ENCODE measurements around the gene NTRK1. TPM values are rescaled to one million over a fixed set of nuclear protein-coding genes. Genes with fewer than 3 reads are reported as not detected.

NTRK1 gene
- total and polyA plus RNA-seq, 2 donors (not counting 1 experiment from before 2014, with no cell fraction given), result not detected

DNA sequence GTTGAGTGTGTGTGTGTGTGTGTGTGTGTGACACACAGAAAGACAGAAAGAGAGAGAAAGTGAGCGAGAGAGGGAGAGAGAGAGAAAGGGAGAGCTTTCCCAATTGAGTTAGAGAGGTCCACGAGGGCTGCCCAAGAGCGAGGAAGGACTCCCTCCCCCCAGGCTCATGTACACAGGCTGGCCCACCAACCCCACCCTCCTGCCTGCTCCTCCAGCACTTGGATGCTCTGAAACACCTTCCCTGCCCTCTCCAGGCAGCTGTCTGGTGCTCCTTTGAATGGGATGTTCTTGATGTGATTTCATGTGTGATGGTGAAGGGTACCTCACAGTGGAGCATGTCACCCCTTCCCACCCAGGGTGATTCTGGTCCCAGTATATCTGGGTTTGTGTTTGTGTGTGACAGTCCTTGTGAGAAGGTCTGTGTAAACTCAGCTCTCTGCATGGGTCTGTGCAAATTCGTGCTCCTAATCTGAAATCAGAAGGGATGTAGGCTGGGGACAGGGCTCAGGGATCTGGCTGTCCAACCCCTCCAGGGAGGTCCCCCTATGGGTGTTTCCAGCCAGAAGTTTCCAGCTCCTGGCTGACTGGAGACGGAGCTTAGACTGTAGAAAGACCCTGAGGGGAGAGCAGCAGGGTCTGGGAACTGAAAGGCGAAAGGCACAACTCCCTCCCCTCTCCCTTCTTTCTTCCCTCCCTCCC lies 26.1 kb downstream of the NTRK1 start:
- Mint-ChIP-seq H3K4me3 (no peak overlapping the region), H3K27me3 (peaks cover 67% of the 10 kb centered on the region), H3K27ac (no peak overlapping the region), H3K4me1 (peaks cover 3% of the 10 kb centered on the region), H3K9me3 (ENCODE audit: insufficient read depth) (no peaks in the 10 kb centered on the region)
- no peaks in the 10 kb centered on the region for H3K79me2 ChIP-seq (ENCODE audit: control insufficient read depth, insufficient read depth, low read length)
- no peak overlapping the region for H2AFZ ChIP-seq (ENCODE audit: insufficient read depth, low read depth, low read length, poor library complexity, severe bottlenecking)
- CTCF ChIA-PET, result interaction anchor here (1.2 kb wide), 1 partner anchor 27 kb away, joined by 3 read pairs; no protein-coding TSS in a partner anchor
- TF ChIP-seq, protein P1, sequence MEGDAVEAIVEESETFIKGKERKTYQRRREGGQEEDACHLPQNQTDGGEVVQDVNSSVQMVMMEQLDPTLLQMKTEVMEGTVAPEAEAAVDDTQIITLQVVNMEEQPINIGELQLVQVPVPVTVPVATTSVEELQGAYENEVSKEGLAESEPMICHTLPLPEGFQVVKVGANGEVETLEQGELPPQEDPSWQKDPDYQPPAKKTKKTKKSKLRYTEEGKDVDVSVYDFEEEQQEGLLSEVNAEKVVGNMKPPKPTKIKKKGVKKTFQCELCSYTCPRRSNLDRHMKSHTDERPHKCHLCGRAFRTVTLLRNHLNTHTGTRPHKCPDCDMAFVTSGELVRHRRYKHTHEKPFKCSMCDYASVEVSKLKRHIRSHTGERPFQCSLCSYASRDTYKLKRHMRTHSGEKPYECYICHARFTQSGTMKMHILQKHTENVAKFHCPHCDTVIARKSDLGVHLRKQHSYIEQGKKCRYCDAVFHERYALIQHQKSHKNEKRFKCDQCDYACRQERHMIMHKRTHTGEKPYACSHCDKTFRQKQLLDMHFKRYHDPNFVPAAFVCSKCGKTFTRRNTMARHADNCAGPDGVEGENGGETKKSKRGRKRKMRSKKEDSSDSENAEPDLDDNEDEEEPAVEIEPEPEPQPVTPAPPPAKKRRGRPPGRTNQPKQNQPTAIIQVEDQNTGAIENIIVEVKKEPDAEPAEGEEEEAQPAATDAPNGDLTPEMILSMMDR (IDR thresholded peaks at IDR 0.05), result no peak
- TF ChIP-seq EZH2 (IDR thresholded peaks at IDR 0.05; ENCODE audit: borderline replicate concordance, insufficient read depth, low read depth, low read length, poor library complexity, severe bottlenecking), result no peak
- ATAC-seq (ENCODE audit: low read depth) (no peak), DNase-seq (no peak)
- H3K9ac ChIP-seq (ENCODE audit: low read length), result no peak overlapping the region
- H3K4me2 ChIP-seq (replicated peaks; ENCODE audit: low read depth, low read length, poor library complexity, severe bottlenecking), result no peak overlapping the region
- no peaks in the 10 kb centered on the region for H4K20me1 ChIP-seq (ENCODE audit: control insufficient read depth, insufficient read depth, low read length, poor library complexity, severe bottlenecking)
- H3K4me3 ChIP-seq (ENCODE audit: control extremely low read depth in 1 of 5, extremely low read depth in 1 of 5, insufficient read depth in 1 of 5, low read depth in 2 of 5, low read length in 4 of 5), result no peak overlapping the region
- POLR2A ChIA-PET, result no interaction called here
- H3K27ac ChIP-seq (ENCODE audit: low read length in 2 of 2), result no peak overlapping the region
- peaks cover 0 to 52% (median 15%) of the 10 kb centered on the region in 4 experiments for H3K27me3 ChIP-seq (replicated peaks in 1 of 4; ENCODE audit: control extremely low read depth in 1 of 4, control insufficient read depth in 3 of 4, insufficient read depth in 4 of 4, low read length in 3 of 4)
- no peaks in the 10 kb centered on the region for H3K36me3 ChIP-seq (replicated peaks in 1 of 2; ENCODE audit: control extremely low read depth in 1 of 2, control insufficient read depth in 1 of 2, extremely low read depth in 1 of 2, insufficient read depth in 2 of 2, low read length in 1 of 2)
- WGBS (ENCODE audit: insufficient coverage), result 0% methylated on average over 1 of the region's 6 CpGs
- H3K4me1 ChIP-seq (ENCODE audit: control insufficient read depth in 2 of 2, insufficient read depth in 2 of 2, low read length in 2 of 2), result peaks cover under 1 to 2% of the 10 kb centered on the region in 2 donors
- peaks cover 0 to under 1% (median 0%) of the 10 kb centered on the region in 3 donors for H3K9me3 ChIP-seq (ENCODE audit: control extremely low read depth in 1 of 3, control insufficient read depth in 2 of 3, insufficient read depth in 1 of 3, low read length in 2 of 3)
- intact Hi-C loops (cut with micrococcal nuclease), result no loop called here

GRCh38 chr1:156887317-156887716 lies 26.7 kb downstream of the NTRK1 start:
- TF ChIP-seq EZH2 (IDR thresholded peaks at IDR 0.05; ENCODE audit: borderline replicate concordance, insufficient read depth, low read depth, low read length, poor library complexity, severe bottlenecking), result no peak
- TF ChIP-seq, protein P1 (IDR thresholded peaks at IDR 0.05), result no peak
- Histone ChIP-seq H3K4me2 (replicated peaks; ENCODE audit: low read depth, low read length, poor library complexity, severe bottlenecking) (no peak overlapping the region), H3K27me3 (replicated peaks in 1 of 4; ENCODE audit: control extremely low read depth in 1 of 4, control insufficient read depth in 3 of 4, insufficient read depth in 4 of 4, low read length in 3 of 4) (peaks cover 0 to 55% (median 18%) of the 10 kb centered on the region in 4 experiments), H3K4me1 (ENCODE audit: control insufficient read depth in 2 of 2, insufficient read depth in 2 of 2, low read length in 2 of 2) (peaks cover 6 to 7% of the 10 kb centered on the region in 2 donors), H3K36me3 (replicated peaks in 1 of 2; ENCODE audit: control extremely low read depth in 1 of 2, control insufficient read depth in 1 of 2, extremely low read depth in 1 of 2, insufficient read depth in 2 of 2, low read length in 1 of 2) (no peaks in the 10 kb centered on the region), H3K4me3 (ENCODE audit: control extremely low read depth in 1 of 5, extremely low read depth in 1 of 5, insufficient read depth in 1 of 5, low read depth in 2 of 5, low read length in 4 of 5) (no peak overlapping the region), H4K20me1 (ENCODE audit: control insufficient read depth, insufficient read depth, low read length, poor library complexity, severe bottlenecking) (no peaks in the 10 kb centered on the region), H3K9ac (ENCODE audit: low read length) (no peak overlapping the region), H3K27ac (ENCODE audit: low read length in 2 of 2) (no peak overlapping the region), H3K9me3 (ENCODE audit: control extremely low read depth in 1 of 3, control insufficient read depth in 2 of 3, insufficient read depth in 1 of 3, low read length in 2 of 3) (peaks cover 0 to 7% (median 0%) of the 10 kb centered on the region in 3 donors), H3K79me2 (ENCODE audit: control insufficient read depth, insufficient read depth, low read length) (no peaks in the 10 kb centered on the region), H2AFZ (ENCODE audit: insufficient read depth, low read depth, low read length, poor library complexity, severe bottlenecking) (no peak overlapping the region)
- DNase-seq, result no peak
- no peak for ATAC-seq (ENCODE audit: low read depth)
- no peaks in the 10 kb centered on the region for H3K9me3 Mint-ChIP-seq (ENCODE audit: insufficient read depth)
- ChIA-PET POLR2A (interaction anchor here (0.8 kb wide), 1 partner anchor 54 kb away, joined by 9 read pairs; no protein-coding TSS in a partner anchor), CTCF (interaction anchor here (1.0 to 1.2 kb wide), 2 partner anchors 28 to 198 kb away, joined by 3 read pairs; no protein-coding TSS in a partner anchor)
- H3K4me3 Mint-ChIP-seq, result no peak overlapping the region
- peaks cover 67% of the 10 kb centered on the region for H3K27me3 Mint-ChIP-seq
- H3K27ac Mint-ChIP-seq, result no peak overlapping the region
- no CpG with 5 or more reads among the region's 3 CpGs for WGBS (ENCODE audit: insufficient coverage)
- H3K4me1 Mint-ChIP-seq, result peaks cover 6% of the 10 kb centered on the region
- intact Hi-C loops (cut with micrococcal nuclease), result no loop called here

Measured in B cell (primary cell).